ENCODE data around the gene GPATCH8. TPM values are rescaled to one million over a fixed set of nuclear protein-coding genes. Genes with fewer than 3 reads are reported as not detected.

The GPATCH8 gene
- polyA plus RNA-seq, 1 experiment: 13.7 TPM

DNA sequence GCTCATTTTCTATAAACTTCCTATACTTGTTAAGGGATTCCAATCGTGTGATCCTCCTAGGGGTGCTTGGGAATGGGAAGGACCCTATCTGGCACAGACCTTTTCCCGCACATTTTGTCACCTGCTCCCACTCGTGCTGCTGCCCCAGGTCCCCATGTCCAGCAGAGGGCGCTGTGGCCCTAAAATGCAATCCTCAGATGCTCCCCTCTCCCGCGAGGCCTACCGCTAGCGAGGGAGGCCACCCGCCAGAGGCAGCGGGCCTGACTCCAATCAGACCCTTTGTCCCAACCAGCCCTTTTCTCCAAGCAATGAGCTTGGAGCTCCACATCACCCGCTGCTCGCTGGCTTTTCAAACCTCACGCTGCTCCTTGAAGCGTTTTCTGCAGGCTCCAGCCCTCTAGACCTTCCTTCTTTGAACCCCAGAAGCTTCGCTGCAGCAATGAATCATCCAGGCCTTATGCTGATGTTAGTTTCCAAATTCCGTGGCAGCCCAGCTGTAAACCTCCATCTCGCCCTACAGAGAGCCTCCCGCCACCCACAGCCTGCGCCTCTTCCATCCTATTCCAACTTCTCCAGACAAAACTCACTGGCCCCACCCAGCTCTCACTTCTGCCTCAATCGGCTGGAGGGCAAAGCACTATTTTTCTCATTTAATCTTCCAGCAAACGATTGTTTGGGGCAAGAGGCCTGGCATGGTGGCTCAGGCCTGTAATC is 30.5 kb upstream of the GPATCH8 start:
- Histone ChIP-seq H3K36me3 (ENCODE audit: control insufficient read depth, insufficient read depth, low read length) (no peaks in the 10 kb centered on the region), H3K4me3 (ENCODE audit: low read depth, low read length) (peak overlapping the region; percentile 6; the same call in 1 of the 2 replicates), H3K27me3 (ENCODE audit: control insufficient read depth, insufficient read depth, low read length) (no peaks in the 10 kb centered on the region)
- no peak for DNase-seq (ENCODE audit: low read depth)
- TF ChIP-seq, protein P1, sequence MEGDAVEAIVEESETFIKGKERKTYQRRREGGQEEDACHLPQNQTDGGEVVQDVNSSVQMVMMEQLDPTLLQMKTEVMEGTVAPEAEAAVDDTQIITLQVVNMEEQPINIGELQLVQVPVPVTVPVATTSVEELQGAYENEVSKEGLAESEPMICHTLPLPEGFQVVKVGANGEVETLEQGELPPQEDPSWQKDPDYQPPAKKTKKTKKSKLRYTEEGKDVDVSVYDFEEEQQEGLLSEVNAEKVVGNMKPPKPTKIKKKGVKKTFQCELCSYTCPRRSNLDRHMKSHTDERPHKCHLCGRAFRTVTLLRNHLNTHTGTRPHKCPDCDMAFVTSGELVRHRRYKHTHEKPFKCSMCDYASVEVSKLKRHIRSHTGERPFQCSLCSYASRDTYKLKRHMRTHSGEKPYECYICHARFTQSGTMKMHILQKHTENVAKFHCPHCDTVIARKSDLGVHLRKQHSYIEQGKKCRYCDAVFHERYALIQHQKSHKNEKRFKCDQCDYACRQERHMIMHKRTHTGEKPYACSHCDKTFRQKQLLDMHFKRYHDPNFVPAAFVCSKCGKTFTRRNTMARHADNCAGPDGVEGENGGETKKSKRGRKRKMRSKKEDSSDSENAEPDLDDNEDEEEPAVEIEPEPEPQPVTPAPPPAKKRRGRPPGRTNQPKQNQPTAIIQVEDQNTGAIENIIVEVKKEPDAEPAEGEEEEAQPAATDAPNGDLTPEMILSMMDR (IDR thresholded peaks at IDR 0.05; ENCODE audit: insufficient read depth, low read depth, low read length): peak; percentile 96
- ChIA-PET CTCF (interaction anchor here (0.6 to 7.2 kb wide), 33 partner anchors 8 to 244 kb away, joined by 3 to 151 read pairs (median 5); partner anchors contain the start of gene FZD2), POLR2A (interaction anchor here (0.8 kb wide), 1 partner anchor 77 kb away, joined by 4 read pairs; no protein-coding TSS in a partner anchor)

DNA sequence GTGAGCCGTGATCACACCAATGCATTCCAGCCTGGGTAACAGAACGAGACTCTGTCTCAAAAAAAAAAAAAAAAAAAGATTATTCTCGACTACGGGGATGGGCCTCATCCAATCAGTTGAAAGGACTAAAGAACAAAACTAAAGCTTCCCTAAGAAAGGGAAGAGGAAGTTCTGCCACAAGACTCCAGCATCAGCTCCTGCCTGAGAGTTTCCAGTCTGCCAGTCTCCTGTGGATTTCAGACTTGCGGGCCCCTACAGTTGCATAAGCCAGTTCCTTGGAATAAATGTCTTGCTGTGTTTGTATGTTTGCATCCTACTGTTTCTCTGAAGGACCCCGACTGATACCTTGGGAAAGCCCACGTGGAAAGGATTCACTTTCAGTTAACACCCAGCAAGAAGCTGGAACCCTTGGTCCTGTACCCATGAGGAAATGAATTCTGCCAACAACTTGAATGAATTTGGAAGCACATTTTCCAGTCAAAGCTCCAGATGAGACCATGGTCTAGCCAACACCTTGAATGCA is 27.8 kb upstream of the GPATCH8 start:
- Histone ChIP-seq H3K27me3 (ENCODE audit: control insufficient read depth, insufficient read depth, low read length) (no peaks in the 10 kb centered on the region), H3K4me3 (ENCODE audit: low read depth, low read length) (no peak overlapping the region), H3K36me3 (ENCODE audit: control insufficient read depth, insufficient read depth, low read length) (no peaks in the 10 kb centered on the region)
- POLR2A ChIA-PET: interaction anchor here (0.7 kb wide), 1 partner anchor 595 kb away, joined by 5 read pairs; no protein-coding TSS in a partner anchor
- CTCF ChIA-PET: interaction anchor here (0.6 to 7.2 kb wide), 6 partner anchors 9 to 168 kb away, joined by 3 to 151 read pairs (median 4); partner anchors contain the start of gene FZD2
- DNase-seq (ENCODE audit: low read depth): no peak
- TF ChIP-seq, protein P1 (IDR thresholded peaks at IDR 0.05; ENCODE audit: insufficient read depth, low read depth, low read length): no peak

DNA sequence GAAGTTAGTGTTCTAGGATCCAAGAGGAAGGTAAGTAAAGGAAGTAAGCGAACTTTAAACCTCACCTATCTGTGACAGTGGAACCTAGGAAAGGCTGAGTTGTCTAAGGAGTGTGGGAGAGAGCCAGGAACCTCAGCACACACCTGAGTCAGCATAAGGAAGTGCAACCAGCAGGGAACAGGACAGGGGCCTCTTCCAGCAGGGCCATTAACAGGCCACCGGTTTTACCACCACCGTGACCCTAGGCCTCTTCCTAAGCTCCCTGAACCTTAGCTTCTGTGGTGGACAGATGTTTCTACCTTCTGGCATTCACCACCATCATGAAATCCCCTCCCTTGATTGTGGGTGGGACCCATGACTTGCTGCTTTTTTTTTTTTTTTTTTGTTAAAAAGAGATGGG is 26.7 kb upstream of the GPATCH8 start:
- no peak for DNase-seq (ENCODE audit: low read depth)
- Histone ChIP-seq H3K27me3 (ENCODE audit: control insufficient read depth, insufficient read depth, low read length) (no peaks in the 10 kb centered on the region), H3K4me3 (ENCODE audit: low read depth, low read length) (no peak overlapping the region), H3K36me3 (ENCODE audit: control insufficient read depth, insufficient read depth, low read length) (no peaks in the 10 kb centered on the region)
- TF ChIP-seq, protein P1 (IDR thresholded peaks at IDR 0.05; ENCODE audit: insufficient read depth, low read depth, low read length): no peak
- CTCF ChIA-PET: interaction anchor here (0.6 to 5.2 kb wide), 2 partner anchors 8 to 39 kb away, joined by 3 to 46 read pairs; no protein-coding TSS in a partner anchor
- POLR2A ChIA-PET: no interaction called here

DNA sequence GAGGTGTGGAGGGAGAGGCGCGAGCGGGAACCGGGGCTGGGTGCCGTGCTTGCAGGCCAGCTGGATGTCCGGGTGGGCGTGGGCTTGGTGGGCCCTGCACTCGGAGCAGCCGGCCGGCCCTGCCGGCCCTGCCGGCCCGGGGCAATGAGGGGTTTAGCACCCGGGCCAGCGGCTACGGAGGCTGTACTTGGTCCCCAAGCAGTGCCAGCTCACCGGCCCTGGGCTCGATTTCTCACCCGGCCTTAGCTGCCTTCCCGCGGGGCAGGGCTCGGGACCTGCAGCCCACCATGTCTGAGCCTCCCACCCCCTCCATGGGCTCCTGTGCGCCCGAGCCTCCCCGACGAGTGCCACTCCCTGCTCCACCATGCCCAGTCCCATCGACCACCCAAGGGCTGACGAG is 24.7 kb upstream of the GPATCH8 start:
- no peaks in the 10 kb centered on the region for H3K27me3 ChIP-seq (ENCODE audit: control insufficient read depth, insufficient read depth, low read length)
- TF ChIP-seq, protein P1 (IDR thresholded peaks at IDR 0.05; ENCODE audit: insufficient read depth, low read depth, low read length): no peak
- POLR2A ChIA-PET: no interaction called here
- H3K36me3 ChIP-seq (ENCODE audit: control insufficient read depth, insufficient read depth, low read length): no peaks in the 10 kb centered on the region
- H3K4me3 ChIP-seq (ENCODE audit: low read depth, low read length): no peak overlapping the region
- no peak for DNase-seq (ENCODE audit: low read depth)
- CTCF ChIA-PET: interaction anchor here (1.2 kb wide), 1 partner anchor 109 kb away, joined by 4 read pairs; no protein-coding TSS in a partner anchor

DNA sequence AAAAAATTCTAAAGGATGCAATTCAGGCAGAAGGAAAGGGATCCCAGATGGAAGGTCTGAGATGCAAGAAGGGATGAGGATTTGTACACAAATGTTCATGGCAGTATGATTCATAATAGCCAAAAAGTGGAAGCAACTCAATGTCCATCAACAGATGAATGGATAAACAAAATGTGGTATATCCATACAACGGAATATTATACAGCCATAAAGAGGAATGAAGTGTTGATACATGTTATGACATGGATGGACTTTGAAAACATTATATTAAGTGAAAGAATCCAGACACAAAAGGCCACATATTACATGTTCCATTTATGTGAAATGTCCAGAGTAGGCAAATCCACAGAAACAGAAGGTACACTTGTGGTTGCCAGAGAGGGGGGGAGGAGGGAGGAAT is 23.9 kb upstream of the GPATCH8 start:
- TF ChIP-seq, protein P1 (IDR thresholded peaks at IDR 0.05; ENCODE audit: insufficient read depth, low read depth, low read length): no peak
- Histone ChIP-seq H3K36me3 (ENCODE audit: control insufficient read depth, insufficient read depth, low read length) (no peaks in the 10 kb centered on the region), H3K27me3 (ENCODE audit: control insufficient read depth, insufficient read depth, low read length) (no peaks in the 10 kb centered on the region), H3K4me3 (ENCODE audit: low read depth, low read length) (no peak overlapping the region)
- ChIA-PET POLR2A (no interaction called here), CTCF (interaction anchor here (0.8 kb wide), 1 partner anchor 164 kb away, joined by 3 read pairs; the partner anchor contains the start of gene FAM171A2)
- DNase-seq (ENCODE audit: low read depth): no peak

Measured in BJ (cell line).